ENCODE results near the gene CFB. TPM values are rescaled to one million over a fixed set of nuclear protein-coding genes. Genes with fewer than 3 reads are reported as not detected.

Gene CFB
- total and polyA plus RNA-seq, 9 of the 15 experiments (the other 6 are each of a cell fraction or from before 2014, with no cell fraction given): 0.08 to 0.91 (median 0.22) TPM; not detected in 4

GRCh38 chr6:31971993-31972708, 26.3 kb downstream of the CFB start, which contains the start of gene DXO (continued):
- TF ChIP-seq ZNF347 (CRISPR knock-in tag; IDR thresholded peaks at IDR 0.05; ENCODE audit: low read depth) (0 out of 2 replicates have a peak, but pooled peaks have one; percentile 58), CAMTA2 (CRISPR knock-in tag; conservative IDR thresholded peaks at IDR 0.05) (no peak), SRSF7 (optimal IDR thresholded peaks at IDR 0.05; ENCODE audit: low read depth, low read length) (no peak), ZC3H4 (CRISPR knock-in tag; IDR thresholded peaks at IDR 0.05; ENCODE audit: borderline replicate concordance) (no peak), ZBTB9 (CRISPR knock-in tag; IDR thresholded peaks at IDR 0.05) (peak; percentile 92), TRIM24 (IDR thresholded peaks at IDR 0.05) (peak; percentile 74 to 77), ELK1 (CRISPR knock-in tag; IDR thresholded peaks at IDR 0.05) (no peak), ZNF143 (CRISPR knock-in tag; IDR thresholded peaks at IDR 0.05) (peak; percentile 39; the same call in 1 of the 2 replicates), IRF2 (CRISPR knock-in tag; IDR thresholded peaks at IDR 0.05) (no peak), ZMIZ1 (IDR thresholded peaks at IDR 0.05; ENCODE audit: low read depth in 2 of 2, low read length in 2 of 2) (no peak; a peak in 1 of 4 replicates), MAFK (IDR thresholded peaks at IDR 0.05; ENCODE audit: low read length) (no peak), SAFB2 (IDR thresholded peaks at IDR 0.05; ENCODE audit: borderline replicate concordance, low read depth, low read length, severe bottlenecking) (no peak), TCFL5 (CRISPR knock-in tag; conservative IDR thresholded peaks at IDR 0.05) (no peak), ZNF134 (CRISPR knock-in tag; conservative IDR thresholded peaks at IDR 0.05) (0 out of 2 replicates have a peak, but pooled peaks have one; percentile 4), SAFB (IDR thresholded peaks at IDR 0.05; ENCODE audit: borderline replicate concordance, low read depth, low read length) (peak; percentile 74; the same call in 1 of the 2 replicates), ELF1 (tag; IDR thresholded peaks at IDR 0.05) (peak; percentile 100), DMBX1 (CRISPR knock-in tag; IDR thresholded peaks at IDR 0.05; ENCODE audit: borderline replicate concordance) (no peak; the same call in 1 of the 2 replicates), NR2F6 (CRISPR knock-in tag; IDR thresholded peaks at IDR 0.05) (no peak), TSC22D4 (tag; IDR thresholded peaks at IDR 0.05) (no peak), ATF7 (IDR thresholded peaks at IDR 0.05) (peak; percentile 41), EGR1 (conservative IDR thresholded peaks at IDR 0.05) (peak; percentile 75; the same call in 1 of the 2 replicates), ARID3B (CRISPR knock-in tag; IDR thresholded peaks at IDR 0.05; ENCODE audit: borderline replicate concordance) (peak; percentile 87; the same call in 1 of the 2 replicates)
